Measurements from ENCODE around the gene ASAP3. TPM values are rescaled to one million over a fixed set of nuclear protein-coding genes. Genes with fewer than 3 reads are reported as not detected.
A peak's percentile ranks its signal among the peaks of the same experiment; 100 is the strongest.

The ASAP3 gene
- total RNA-seq, 4 donors from 2014 or later, result 21.3 to 37.7 (median 31.0) TPM

- H3K9me3 ChIP-seq, result no peaks in the 10 kb centered on the region
- WGBS, 2 donors (ENCODE audit: low coverage in 1 of 2), result no CpG with 5 or more reads among the region's 13 CpGs
- TF ChIP-seq POLR2A (IDR thresholded peaks at IDR 0.05) (no peak), CTCF (IDR thresholded peaks at IDR 0.05) (no peak), POLR2AphosphoS5 (IDR thresholded peaks at IDR 0.05) (no peak), EP300 (IDR thresholded peaks at IDR 0.05) (no peak)
- H3K4me3 ChIP-seq, result no peak overlapping the region
- H3K27me3 ChIP-seq, result no peaks in the 10 kb centered on the region
- no peak for ATAC-seq
- H3K36me3 ChIP-seq, result peaks cover 0 to 97% of the 10 kb centered on the region in 2 donors
- no peaks in the 10 kb centered on the region for H3K4me1 ChIP-seq
- no peak overlapping the region for H3K27ac ChIP-seq
Measured at GRCh38 chr1:23437355-23437664, 46.7 kb downstream of the ASAP3 start.

GRCh38 chr1:23436520-23437354, 47.2 kb downstream of the ASAP3 start:
- Histone ChIP-seq H3K27ac (peak overlapping the region in 1 of 4 donors; percentile 14), H3K4me3 (no peak overlapping the region), H3K9me3 (no peaks in the 10 kb centered on the region), H3K4me1 (no peaks in the 10 kb centered on the region), H3K27me3 (no peaks in the 10 kb centered on the region), H3K36me3 (peaks cover 0 to 97% of the 10 kb centered on the region in 2 donors)
- peak; percentile 37 for ATAC-seq
- TF ChIP-seq POLR2A (IDR thresholded peaks at IDR 0.05) (no peak), EP300 (IDR thresholded peaks at IDR 0.05) (no peak), POLR2AphosphoS5 (IDR thresholded peaks at IDR 0.05) (no peak), CTCF (IDR thresholded peaks at IDR 0.05) (no peak)
- 58 to 90% methylated on average over 2 to 4 of the region's 49 CpGs for WGBS, 2 donors (ENCODE audit: low coverage in 1 of 2)

GRCh38 chr1:23434260-23434775, 49.7 kb downstream of the ASAP3 start:
- H3K27me3 ChIP-seq, result no peaks in the 10 kb centered on the region
- no peaks in the 10 kb centered on the region for H3K9me3 ChIP-seq
- 74 to 88% methylated on average over 2 to 3 of the region's 7 CpGs for WGBS, 2 donors (ENCODE audit: low coverage in 1 of 2)
- H3K36me3 ChIP-seq, result peaks cover 0 to 98% of the 10 kb centered on the region in 2 donors
- no peak overlapping the region for H3K4me3 ChIP-seq
- ATAC-seq, result no peak
- no peaks in the 10 kb centered on the region for H3K4me1 ChIP-seq
- no peak for TF ChIP-seq POLR2AphosphoS5 (IDR thresholded peaks at IDR 0.05)
- no peak for TF ChIP-seq CTCF (IDR thresholded peaks at IDR 0.05)
- no peak for TF ChIP-seq POLR2A (IDR thresholded peaks at IDR 0.05)
- no peak for TF ChIP-seq EP300 (IDR thresholded peaks at IDR 0.05)
- no peak overlapping the region for H3K27ac ChIP-seq

- H3K27me3 ChIP-seq, result no peaks in the 10 kb centered on the region
- no peaks in the 10 kb centered on the region for H3K9me3 ChIP-seq
- no CpG with 5 or more reads among the region's 10 CpGs for WGBS, 2 donors (ENCODE audit: low coverage in 1 of 2)
- peaks cover 0 to 98% of the 10 kb centered on the region in 2 donors for H3K36me3 ChIP-seq
- ATAC-seq, result no peak
- H3K27ac ChIP-seq, result no peak overlapping the region
- H3K4me1 ChIP-seq, result no peaks in the 10 kb centered on the region
- no peak overlapping the region for H3K4me3 ChIP-seq
- TF ChIP-seq EP300 (IDR thresholded peaks at IDR 0.05) (no peak), CTCF (IDR thresholded peaks at IDR 0.05) (no peak), POLR2A (IDR thresholded peaks at IDR 0.05) (no peak), POLR2AphosphoS5 (IDR thresholded peaks at IDR 0.05) (no peak)
Measured at GRCh38 chr1:23433122-23433521, 50.9 kb downstream of the ASAP3 start.

GRCh38 chr1:23431431-23431830, 52.5 kb downstream of the ASAP3 start:
- H3K27me3 ChIP-seq, result no peaks in the 10 kb centered on the region
- H3K4me3 ChIP-seq, result no peak overlapping the region
- peaks cover 0 to 90% of the 10 kb centered on the region in 2 donors for H3K36me3 ChIP-seq
- H3K27ac ChIP-seq, result no peak overlapping the region
- no peak for ATAC-seq
- no peaks in the 10 kb centered on the region for H3K4me1 ChIP-seq
- WGBS, 2 donors (ENCODE audit: low coverage in 1 of 2), result no CpG with 5 or more reads among the region's 5 CpGs
- no peak for TF ChIP-seq CTCF (IDR thresholded peaks at IDR 0.05)
- no peak for TF ChIP-seq EP300 (IDR thresholded peaks at IDR 0.05)
- TF ChIP-seq POLR2A (IDR thresholded peaks at IDR 0.05), result no peak
- no peak for TF ChIP-seq POLR2AphosphoS5 (IDR thresholded peaks at IDR 0.05)
- no peaks in the 10 kb centered on the region for H3K9me3 ChIP-seq

All from gastroesophageal sphincter (tissue), 4 donors.